C4-2B (cell line): ENCODE data around the gene KLHL17.

Experiments used
- H3K27ac ChIP-seq: fragments of 450-650 bp; 2 replicates; pipeline ENCODE4 v1.5.1; 2017
- CTCF ChIP-seq: fragments of 450-650 bp; conservative IDR thresholded peaks from 2 replicates; pipeline ENCODE4 v1.5.1; 2017; ENCODE audit warnings: mild to moderate bottlenecking
- ZFX ChIP-seq: fragments of 450-650 bp; IDR thresholded peaks from 2 replicates; pipeline ENCODE4 v1.6.1; 2017

Gene KLHL17

GRCh38 chr1:980137-980571, 19.8 kb downstream of the KLHL17 start:
- H3K27ac ChIP-seq: no peak overlapping the region
- no peak for TF ChIP-seq CTCF
- TF ChIP-seq ZFX: no peak

- no peak overlapping the region for H3K27ac ChIP-seq
- no peak for TF ChIP-seq CTCF
- TF ChIP-seq ZFX: no peak
These were observed 20.4 kb downstream of the KLHL17 start for GRCh38 chr1:980602-981395.

- TF ChIP-seq CTCF (no peak), ZFX (no peak)
- no peak overlapping the region for H3K27ac ChIP-seq
These were observed 21.1 kb downstream of the KLHL17 start for GRCh38 chr1:981491-981954.

GRCh38 chr1:981955-982558, 21.7 kb downstream of the KLHL17 start, which contains the start of gene PERM1:
PERM1 (minus strand) TSS chr1:982093; CDS start chr1:981029, 1,064 bp downstream.
- H3K27ac ChIP-seq: no peak within 1 kb of the TSS
- TF ChIP-seq CTCF (no peak), ZFX (no peak)

GRCh38 chr1:982765-983436, 22.5 kb downstream of the KLHL17 start:
- TF ChIP-seq ZFX: no peak
- no peak for TF ChIP-seq CTCF
- H3K27ac ChIP-seq: no peak overlapping the region

- TF ChIP-seq CTCF: peak; percentile 95
- no peak for TF ChIP-seq ZFX
- H3K27ac ChIP-seq: no peak overlapping the region
These were observed 23.6 kb downstream of the KLHL17 start for GRCh38 chr1:983798-984475.
